ENCODE data around the gene AP4E1.

AP4E1 gene

GRCh38 chr15:50884540-50884939 is 23.9 kb upstream of the AP4E1 start:
- TF ChIP-seq CTCF (IDR thresholded peaks at IDR 0.05; ENCODE audit: insufficient read depth, low read length, poor library complexity, severe bottlenecking): no peak
- Histone ChIP-seq H3K27me3 (replicated peaks; ENCODE audit: control insufficient read depth, insufficient read depth, low read length) (no peaks in the 10 kb centered on the region), H3K4me3 (replicated peaks; ENCODE audit: low read depth, low read length) (no peak overlapping the region), H3K36me3 (ENCODE audit: control insufficient read depth, insufficient read depth, low read length) (no peaks in the 10 kb centered on the region)
- no peak for DNase-seq (ENCODE audit: extremely low read depth, insufficient read length)

GRCh38 chr15:50886139-50886467 is 22.4 kb upstream of the AP4E1 start:
- DNase-seq (ENCODE audit: extremely low read depth, insufficient read length): no peak
- no peaks in the 10 kb centered on the region for H3K27me3 ChIP-seq (replicated peaks; ENCODE audit: control insufficient read depth, insufficient read depth, low read length)
- no peaks in the 10 kb centered on the region for H3K36me3 ChIP-seq (ENCODE audit: control insufficient read depth, insufficient read depth, low read length)
- no peak for TF ChIP-seq CTCF (IDR thresholded peaks at IDR 0.05; ENCODE audit: insufficient read depth, low read length, poor library complexity, severe bottlenecking)
- no peak overlapping the region for H3K4me3 ChIP-seq (replicated peaks; ENCODE audit: low read depth, low read length)

- Histone ChIP-seq H3K4me3 (replicated peaks; ENCODE audit: low read depth, low read length) (no peak overlapping the region), H3K27me3 (replicated peaks; ENCODE audit: control insufficient read depth, insufficient read depth, low read length) (no peaks in the 10 kb centered on the region), H3K36me3 (ENCODE audit: control insufficient read depth, insufficient read depth, low read length) (no peaks in the 10 kb centered on the region)
- no peak for DNase-seq (ENCODE audit: extremely low read depth, insufficient read length)
- TF ChIP-seq CTCF (IDR thresholded peaks at IDR 0.05; ENCODE audit: insufficient read depth, low read length, poor library complexity, severe bottlenecking): no peak
These were observed 21.7 kb upstream of the AP4E1 start for GRCh38 chr15:50886611-50887345.

- no peaks in the 10 kb centered on the region for H3K27me3 ChIP-seq (replicated peaks; ENCODE audit: control insufficient read depth, insufficient read depth, low read length)
- no peak overlapping the region for H3K4me3 ChIP-seq (replicated peaks; ENCODE audit: low read depth, low read length)
- TF ChIP-seq CTCF (IDR thresholded peaks at IDR 0.05; ENCODE audit: insufficient read depth, low read length, poor library complexity, severe bottlenecking): no peak
- no peak for DNase-seq (ENCODE audit: extremely low read depth, insufficient read length)
- no peaks in the 10 kb centered on the region for H3K36me3 ChIP-seq (ENCODE audit: control insufficient read depth, insufficient read depth, low read length)
These were observed 20.4 kb upstream of the AP4E1 start for GRCh38 chr15:50888054-50888453.

- Histone ChIP-seq H3K36me3 (ENCODE audit: control insufficient read depth, insufficient read depth, low read length) (no peaks in the 10 kb centered on the region), H3K4me3 (replicated peaks; ENCODE audit: low read depth, low read length) (no peak overlapping the region), H3K27me3 (replicated peaks; ENCODE audit: control insufficient read depth, insufficient read depth, low read length) (no peaks in the 10 kb centered on the region)
- TF ChIP-seq CTCF (IDR thresholded peaks at IDR 0.05; ENCODE audit: insufficient read depth, low read length, poor library complexity, severe bottlenecking): no peak
- no peak for DNase-seq (ENCODE audit: extremely low read depth, insufficient read length)
These were observed 18.9 kb upstream of the AP4E1 start for GRCh38 chr15:50889589-50889988.

GRCh38 chr15:50890751-50891150 is 17.7 kb upstream of the AP4E1 start:
- DNase-seq (ENCODE audit: extremely low read depth, insufficient read length): no peak
- H3K27me3 ChIP-seq (replicated peaks; ENCODE audit: control insufficient read depth, insufficient read depth, low read length): no peaks in the 10 kb centered on the region

More at GRCh38 chr15:50890751-50891150, 17.7 kb upstream of the AP4E1 start:
- H3K36me3 ChIP-seq (ENCODE audit: control insufficient read depth, insufficient read depth, low read length): no peaks in the 10 kb centered on the region
- no peak overlapping the region for H3K4me3 ChIP-seq (replicated peaks; ENCODE audit: low read depth, low read length)
- no peak for TF ChIP-seq CTCF (IDR thresholded peaks at IDR 0.05; ENCODE audit: insufficient read depth, low read length, poor library complexity, severe bottlenecking)

Measured in GM06990 (cell line).